ENCODE measurements around the gene ARHGAP18.

ARHGAP18 gene

DNA sequence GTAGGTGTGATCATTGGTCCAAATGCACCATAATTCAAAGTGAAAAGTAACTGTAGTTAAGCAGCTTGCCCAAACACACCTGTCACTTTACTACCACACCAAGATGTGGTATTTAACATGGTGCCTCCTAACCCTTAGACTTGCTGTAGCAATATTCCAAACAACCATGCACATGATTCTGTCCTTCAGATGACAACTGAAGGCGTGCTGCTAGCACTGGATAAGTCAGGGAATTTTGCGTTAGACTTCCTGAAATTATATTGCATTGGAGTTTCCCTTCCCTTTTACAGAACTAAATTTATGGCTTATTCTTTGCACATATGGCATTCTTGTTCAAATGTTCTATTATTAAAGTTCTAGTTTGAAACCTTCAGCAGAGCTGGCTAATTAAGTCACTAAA, 106.2 kb downstream of the ARHGAP18 start:
- H3K4me2 ChIP-seq (ENCODE audit: low read depth, low read length, poor library complexity, severe bottlenecking) = no peak overlapping the region
- H2AFZ ChIP-seq (ENCODE audit: low read depth, low read length, severe bottlenecking) = no peak overlapping the region
- no peaks in the 10 kb centered on the region for H3F3A ChIP-seq (ENCODE audit: insufficient read depth)
- no peaks in the 10 kb centered on the region for H4K20me1 ChIP-seq (ENCODE audit: low read depth, low read length)
- H3K27ac ChIP-seq (ENCODE audit: low read depth, low read length) = no peak overlapping the region
- H3K27me3 ChIP-seq (ENCODE audit: low read length) = no peaks in the 10 kb centered on the region
- H3K79me2 ChIP-seq (ENCODE audit: insufficient read depth, low read length) = no peaks in the 10 kb centered on the region
- no peaks in the 10 kb centered on the region for H3K36me3 ChIP-seq (ENCODE audit: low read length)
- H3K9me3 ChIP-seq (ENCODE audit: insufficient read depth, low read length) = no peaks in the 10 kb centered on the region
- TF ChIP-seq, protein P1, sequence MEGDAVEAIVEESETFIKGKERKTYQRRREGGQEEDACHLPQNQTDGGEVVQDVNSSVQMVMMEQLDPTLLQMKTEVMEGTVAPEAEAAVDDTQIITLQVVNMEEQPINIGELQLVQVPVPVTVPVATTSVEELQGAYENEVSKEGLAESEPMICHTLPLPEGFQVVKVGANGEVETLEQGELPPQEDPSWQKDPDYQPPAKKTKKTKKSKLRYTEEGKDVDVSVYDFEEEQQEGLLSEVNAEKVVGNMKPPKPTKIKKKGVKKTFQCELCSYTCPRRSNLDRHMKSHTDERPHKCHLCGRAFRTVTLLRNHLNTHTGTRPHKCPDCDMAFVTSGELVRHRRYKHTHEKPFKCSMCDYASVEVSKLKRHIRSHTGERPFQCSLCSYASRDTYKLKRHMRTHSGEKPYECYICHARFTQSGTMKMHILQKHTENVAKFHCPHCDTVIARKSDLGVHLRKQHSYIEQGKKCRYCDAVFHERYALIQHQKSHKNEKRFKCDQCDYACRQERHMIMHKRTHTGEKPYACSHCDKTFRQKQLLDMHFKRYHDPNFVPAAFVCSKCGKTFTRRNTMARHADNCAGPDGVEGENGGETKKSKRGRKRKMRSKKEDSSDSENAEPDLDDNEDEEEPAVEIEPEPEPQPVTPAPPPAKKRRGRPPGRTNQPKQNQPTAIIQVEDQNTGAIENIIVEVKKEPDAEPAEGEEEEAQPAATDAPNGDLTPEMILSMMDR (IDR thresholded peaks at IDR 0.05; ENCODE audit: insufficient read depth, low read length, poor library complexity, severe bottlenecking) = no peak
- no peak for TF ChIP-seq EZH2phosphoT487 (conservative IDR thresholded peaks at IDR 0.05; ENCODE audit: low read length)
- no peak overlapping the region for H3K9ac ChIP-seq (ENCODE audit: low read length)
- no peaks in the 10 kb centered on the region for H3K9me2 ChIP-seq (replicated peaks; ENCODE audit: insufficient read depth, low read length)
- no peak overlapping the region for H3K4me3 ChIP-seq (ENCODE audit: insufficient read depth, low read length, poor library complexity, severe bottlenecking)

GRCh38 chr6:129601323-129601722, 108.7 kb downstream of the ARHGAP18 start:
- Histone ChIP-seq H2AFZ (ENCODE audit: low read depth, low read length, severe bottlenecking) (no peak overlapping the region), H3K9me2 (replicated peaks; ENCODE audit: insufficient read depth, low read length) (no peaks in the 10 kb centered on the region), H3K36me3 (ENCODE audit: low read length) (no peaks in the 10 kb centered on the region), H3K9me3 (ENCODE audit: insufficient read depth, low read length) (no peaks in the 10 kb centered on the region), H3K9ac (ENCODE audit: low read length) (no peak overlapping the region), H3K27me3 (ENCODE audit: low read length) (no peaks in the 10 kb centered on the region), H3K4me2 (ENCODE audit: low read depth, low read length, poor library complexity, severe bottlenecking) (no peak overlapping the region), H3K79me2 (ENCODE audit: insufficient read depth, low read length) (no peaks in the 10 kb centered on the region), H3K27ac (ENCODE audit: low read depth, low read length) (no peak overlapping the region), H4K20me1 (ENCODE audit: low read depth, low read length) (no peaks in the 10 kb centered on the region), H3F3A (ENCODE audit: insufficient read depth) (no peaks in the 10 kb centered on the region), H3K4me3 (ENCODE audit: insufficient read depth, low read length, poor library complexity, severe bottlenecking) (no peak overlapping the region)
- TF ChIP-seq, protein P1 (IDR thresholded peaks at IDR 0.05; ENCODE audit: insufficient read depth, low read length, poor library complexity, severe bottlenecking) = no peak
- no peak for TF ChIP-seq EZH2phosphoT487 (conservative IDR thresholded peaks at IDR 0.05; ENCODE audit: low read length)

GRCh38 chr6:129599467-129599866, 110.5 kb downstream of the ARHGAP18 start:
- Histone ChIP-seq H3K36me3 (ENCODE audit: low read length) (no peaks in the 10 kb centered on the region), H3K9me2 (replicated peaks; ENCODE audit: insufficient read depth, low read length) (no peaks in the 10 kb centered on the region), H3K27me3 (ENCODE audit: low read length) (no peaks in the 10 kb centered on the region), H3K27ac (ENCODE audit: low read depth, low read length) (no peak overlapping the region), H3K9ac (ENCODE audit: low read length) (no peak overlapping the region), H3F3A (ENCODE audit: insufficient read depth) (no peaks in the 10 kb centered on the region), H3K79me2 (ENCODE audit: insufficient read depth, low read length) (no peaks in the 10 kb centered on the region), H2AFZ (ENCODE audit: low read depth, low read length, severe bottlenecking) (no peak overlapping the region), H3K4me2 (ENCODE audit: low read depth, low read length, poor library complexity, severe bottlenecking) (no peak overlapping the region), H4K20me1 (ENCODE audit: low read depth, low read length) (no peaks in the 10 kb centered on the region), H3K4me3 (ENCODE audit: insufficient read depth, low read length, poor library complexity, severe bottlenecking) (no peak overlapping the region), H3K9me3 (ENCODE audit: insufficient read depth, low read length) (no peaks in the 10 kb centered on the region)
- no peak for TF ChIP-seq EZH2phosphoT487 (conservative IDR thresholded peaks at IDR 0.05; ENCODE audit: low read length)
- TF ChIP-seq, protein P1 (IDR thresholded peaks at IDR 0.05; ENCODE audit: insufficient read depth, low read length, poor library complexity, severe bottlenecking) = no peak

Data from SU-DHL-6 (cell line).